ENCODE measurements around the gene SYDE2.

GRCh38 chr1:85216697-85217096 is 15.9 kb upstream of the SYDE2 start:
- TF ChIP-seq, protein P1, sequence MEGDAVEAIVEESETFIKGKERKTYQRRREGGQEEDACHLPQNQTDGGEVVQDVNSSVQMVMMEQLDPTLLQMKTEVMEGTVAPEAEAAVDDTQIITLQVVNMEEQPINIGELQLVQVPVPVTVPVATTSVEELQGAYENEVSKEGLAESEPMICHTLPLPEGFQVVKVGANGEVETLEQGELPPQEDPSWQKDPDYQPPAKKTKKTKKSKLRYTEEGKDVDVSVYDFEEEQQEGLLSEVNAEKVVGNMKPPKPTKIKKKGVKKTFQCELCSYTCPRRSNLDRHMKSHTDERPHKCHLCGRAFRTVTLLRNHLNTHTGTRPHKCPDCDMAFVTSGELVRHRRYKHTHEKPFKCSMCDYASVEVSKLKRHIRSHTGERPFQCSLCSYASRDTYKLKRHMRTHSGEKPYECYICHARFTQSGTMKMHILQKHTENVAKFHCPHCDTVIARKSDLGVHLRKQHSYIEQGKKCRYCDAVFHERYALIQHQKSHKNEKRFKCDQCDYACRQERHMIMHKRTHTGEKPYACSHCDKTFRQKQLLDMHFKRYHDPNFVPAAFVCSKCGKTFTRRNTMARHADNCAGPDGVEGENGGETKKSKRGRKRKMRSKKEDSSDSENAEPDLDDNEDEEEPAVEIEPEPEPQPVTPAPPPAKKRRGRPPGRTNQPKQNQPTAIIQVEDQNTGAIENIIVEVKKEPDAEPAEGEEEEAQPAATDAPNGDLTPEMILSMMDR (conservative IDR thresholded peaks at IDR 0.05 in 1 of 2, IDR thresholded peaks at IDR 0.05 in 1 of 2; ENCODE audit: extremely low read depth in 1 of 2, insufficient read depth in 1 of 2, low read depth in 1 of 2, low read length in 2 of 2): no peak
- no peak for TF ChIP-seq EZH2 (IDR thresholded peaks at IDR 0.05; ENCODE audit: borderline replicate concordance, low read length)
